Endometrial microvascular endothelial cells (primary cell): ENCODE measurements around the gene IKZF5. TPM values are rescaled to one million over a fixed set of nuclear protein-coding genes. Genes with fewer than 3 reads are reported as not detected.

Experiments
- total RNA-seq: library from RNA; depleted of rRNA; stranded (reverse); fragments of >200 nt; gene quantifications from one replicate; pipeline ENCODE4 v1.2.3, GENCODE V29; 2015; ENCODE audit errors: inconsistent ontology term

The IKZF5 gene
- total RNA-seq, 1 donor from 2014 or later = 4.6 TPM

Other genes starting within 250 kb of the IKZF5 start
- gene CUZD1, start 162.9 kb downstream of the IKZF5 start, total RNA-seq = 1.3 TPM
- gene FAM24B, start 129.2 kb downstream of the IKZF5 start, total RNA-seq = 10.5 TPM
- not detected for gene FAM24A, start 98.2 kb downstream of the IKZF5 start, total RNA-seq
- 11.2 TPM for gene C10orf88, start 54.6 kb downstream of the IKZF5 start, total RNA-seq
- gene PSTK, start 28.4 kb downstream of the IKZF5 start, total RNA-seq = 4.8 TPM
- 4.8 TPM for gene ACADSB, start 211 bp upstream of the IKZF5 start, total RNA-seq
- not detected for gene HMX3, start 127.2 kb upstream of the IKZF5 start, total RNA-seq
- gene HMX2, start 139.3 kb upstream of the IKZF5 start, total RNA-seq = not detected
- gene BUB3, start 145.6 kb upstream of the IKZF5 start, total RNA-seq = 295 TPM